OCI-LY7 (cell line): ENCODE measurements around the gene ITGA7. TPM values are rescaled to one million over a fixed set of nuclear protein-coding genes. Genes with fewer than 3 reads are reported as not detected.

Source experiments
- BruUV-seq: library from RNA; stranded (reverse); fragments of 400-500 nt; replicated peaks from 2 replicates; lab custom pipeline; 2021; lab: Mats Ljungman, UMichigan
- CTCF ChIA-PET: fragments of 300-600 bp; sonication (Branson Sonifier 250); formaldehyde crosslinking; loops from one replicate; lab custom pipeline; 2022; ENCODE audit warnings: antibody characterized with exemption; ENCODE audit not compliant: unreplicated experiment; lab: Charles Lee
- POLR2A ChIA-PET: fragments of 300-600 bp; sonication (Branson Sonifier 250); formaldehyde crosslinking; loops from one replicate; lab custom pipeline; 2022; ENCODE audit warnings: antibody characterized with exemption; lab: Charles Lee
- DNase-seq: peaks from one replicate; pipeline ENCODE4 v3.0.0-alpha.2; 2015; ENCODE audit warnings: low spot score
- H2AFZ ChIP-seq: fragments of 200-600 bp; sonication (generic), shearing (Covaris generic); 2 replicates; pipeline ENCODE4 v1.6.1; 2014; ENCODE audit warnings: mild to moderate bottlenecking, antibody characterized with exemption, low read length, moderate library complexity
- H3K27ac ChIP-seq: fragments of 200-600 bp; sonication (generic); 2 replicates; pipeline ENCODE4 v1.5.1; 2014; ENCODE audit warnings: mixed run types, low read depth, mild to moderate bottlenecking, moderate library complexity, low read length, inconsistent platforms; ENCODE audit not compliant: poor library complexity, severe bottlenecking
- H3K36me3 ChIP-seq: fragments of 200-600 bp; sonication (generic); 2 replicates; pipeline ENCODE4 v1.6.1; 2014; ENCODE audit warnings: mild to moderate bottlenecking, antibody characterized with exemption, low read length, moderate library complexity, mixed read lengths; ENCODE audit not compliant: insufficient read depth
- H3K4me1 ChIP-seq: fragments of 200-600 bp; sonication (generic); 2 replicates; pipeline ENCODE4 v1.5.1; 2014; ENCODE audit warnings: mild to moderate bottlenecking, low read length; ENCODE audit not compliant: insufficient read depth, poor library complexity, severe bottlenecking
- H3K4me2 ChIP-seq: fragments of 200-600 bp; sonication (generic); 2 replicates; pipeline ENCODE4 v1.6.1; 2014; ENCODE audit warnings: mild to moderate bottlenecking, low read length
- H3K4me3 ChIP-seq: fragments of 200-600 bp; sonication (generic); 2 replicates; pipeline ENCODE4 v1.5.1; 2014; ENCODE audit warnings: mild to moderate bottlenecking, low read depth, low read length; ENCODE audit not compliant: poor library complexity, severe bottlenecking
- H3K79me2 ChIP-seq: fragments of 200-600 bp; sonication (generic); 2 replicates; pipeline ENCODE4 v1.6.1; 2016; ENCODE audit warnings: low read depth, mild to moderate bottlenecking, low read length, moderate library complexity, mixed read lengths; ENCODE audit not compliant: insufficient read depth
- H3K9me2 ChIP-seq: fragments of 200-600 bp; sonication (generic); 2 replicates; pipeline ENCODE4 v1.6.1; 2016; ENCODE audit warnings: mild to moderate bottlenecking, low read length, mixed read lengths; ENCODE audit not compliant: insufficient read depth
- H3K9me3 ChIP-seq: fragments of 200-600 bp; sonication (generic); 2 replicates; pipeline ENCODE4 v1.6.1; 2014; ENCODE audit warnings: mild to moderate bottlenecking, mixed run types, low read length, mixed read lengths
- H4K20me1 ChIP-seq: fragments of 200-600 bp; sonication (generic); 2 replicates; pipeline ENCODE4 v1.6.1; 2014; ENCODE audit warnings: mild to moderate bottlenecking, antibody characterized with exemption, low read length, moderate library complexity, mixed read lengths; ENCODE audit not compliant: insufficient read depth
- EZH2phosphoT487 ChIP-seq: fragments of 200-600 bp; sonication (generic); IDR thresholded peaks from 2 replicates; pipeline ENCODE4 v1.6.1; 2018; ENCODE audit warnings: low read depth, borderline replicate concordance, mild to moderate bottlenecking, mixed run types, antibody characterized with exemption, low read length, moderate library complexity, mixed read lengths
- intact Hi-C: fragments of 100-400 bp; cut with micrococcal nuclease; formaldehyde crosslinking; loops from one replicate; pipeline ENCODE4 v1.10.0; 2022; ENCODE audit not compliant: unreplicated experiment
- total RNA-seq, 2 experiments: library from RNA; depleted of rRNA in 1 of 2; stranded (reverse); fragments of >200 nt in 1 of 2; shearing (Covaris generic) in 1 of 2; gene quantifications; 2 replicates each; pipeline ENCODE4 v1.2.3, GENCODE V29; 2014 to 2022
- TF ChIP-seq, protein P1 (sequence below): fragments of 200-600 bp; sonication (generic); conservative IDR thresholded peaks from 2 replicates; pipeline ENCODE4 v1.5.1; 2014; ENCODE audit warnings: mild to moderate bottlenecking, antibody characterized with exemption, low read length, moderate library complexity, mixed read lengths

Gene ITGA7
- total RNA-seq, 2 experiments from 2014 or later, result 1.5 to 4.0 TPM

DNA sequence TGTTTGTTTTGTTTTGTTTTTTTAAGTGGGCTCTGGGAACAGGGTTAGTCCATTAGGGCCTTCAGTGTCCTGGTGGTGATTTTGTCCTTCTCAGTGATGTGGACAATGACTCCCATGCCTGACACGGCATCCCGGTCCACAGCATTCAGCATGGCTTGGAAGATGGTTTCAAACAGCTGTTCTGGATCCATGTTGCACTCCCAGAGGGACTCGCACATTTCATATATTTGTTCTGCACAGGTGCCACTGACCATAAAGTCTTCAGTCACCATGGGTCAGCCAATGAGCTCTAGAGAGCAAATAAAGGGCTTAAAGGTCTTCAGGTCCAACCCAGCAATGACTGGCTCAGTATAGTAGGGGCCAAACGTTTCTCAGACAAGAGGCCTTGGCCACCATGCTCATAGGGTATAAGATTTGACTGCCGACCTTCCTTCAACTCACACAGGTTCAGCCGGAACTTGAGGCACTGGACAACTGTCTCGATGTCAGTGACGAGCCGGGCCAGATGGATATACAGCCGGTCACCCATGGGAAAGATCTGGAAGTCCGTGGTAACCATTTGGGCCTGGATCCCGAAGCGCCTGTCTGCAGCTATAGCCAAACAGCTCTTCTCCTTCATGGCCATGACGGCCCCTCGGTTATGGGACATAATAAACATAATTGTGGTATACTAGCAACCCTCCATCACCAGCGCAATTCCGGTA, 53.0 kb downstream of the ITGA7 start:
- H4K20me1 ChIP-seq, result no peaks in the 10 kb centered on the region
- H3K9me2 ChIP-seq, result no peaks in the 10 kb centered on the region
- DNase-seq, result no peak
- H3K9me3 ChIP-seq, result 0 out of 2 replicates have a peak, but pooled peaks cover 8% of the 10 kb centered on the region
- ChIA-PET POLR2A (interaction anchor here (0.6 kb wide), 1 partner anchor 1095 kb away, joined by 3 read pairs; no protein-coding TSS in a partner anchor), CTCF (interaction anchor here (1.5 kb wide), 1 partner anchor 19 kb away, joined by 3 read pairs; no protein-coding TSS in a partner anchor)
- H3K4me2 ChIP-seq, result no peak overlapping the region
- H3K4me3 ChIP-seq, result no peak overlapping the region
- TF ChIP-seq, protein P1, sequence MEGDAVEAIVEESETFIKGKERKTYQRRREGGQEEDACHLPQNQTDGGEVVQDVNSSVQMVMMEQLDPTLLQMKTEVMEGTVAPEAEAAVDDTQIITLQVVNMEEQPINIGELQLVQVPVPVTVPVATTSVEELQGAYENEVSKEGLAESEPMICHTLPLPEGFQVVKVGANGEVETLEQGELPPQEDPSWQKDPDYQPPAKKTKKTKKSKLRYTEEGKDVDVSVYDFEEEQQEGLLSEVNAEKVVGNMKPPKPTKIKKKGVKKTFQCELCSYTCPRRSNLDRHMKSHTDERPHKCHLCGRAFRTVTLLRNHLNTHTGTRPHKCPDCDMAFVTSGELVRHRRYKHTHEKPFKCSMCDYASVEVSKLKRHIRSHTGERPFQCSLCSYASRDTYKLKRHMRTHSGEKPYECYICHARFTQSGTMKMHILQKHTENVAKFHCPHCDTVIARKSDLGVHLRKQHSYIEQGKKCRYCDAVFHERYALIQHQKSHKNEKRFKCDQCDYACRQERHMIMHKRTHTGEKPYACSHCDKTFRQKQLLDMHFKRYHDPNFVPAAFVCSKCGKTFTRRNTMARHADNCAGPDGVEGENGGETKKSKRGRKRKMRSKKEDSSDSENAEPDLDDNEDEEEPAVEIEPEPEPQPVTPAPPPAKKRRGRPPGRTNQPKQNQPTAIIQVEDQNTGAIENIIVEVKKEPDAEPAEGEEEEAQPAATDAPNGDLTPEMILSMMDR, result no peak
- TF ChIP-seq EZH2phosphoT487, result no peak
- H3K27ac ChIP-seq, result no peak overlapping the region
- H2AFZ ChIP-seq, result no peak overlapping the region
- BruUV-seq, result no TSS peak
- intact Hi-C loops, result no loop called here
- no peaks in the 10 kb centered on the region for H3K36me3 ChIP-seq
- no peaks in the 10 kb centered on the region for H3K79me2 ChIP-seq
- H3K4me1 ChIP-seq, result no peaks in the 10 kb centered on the region

DNA sequence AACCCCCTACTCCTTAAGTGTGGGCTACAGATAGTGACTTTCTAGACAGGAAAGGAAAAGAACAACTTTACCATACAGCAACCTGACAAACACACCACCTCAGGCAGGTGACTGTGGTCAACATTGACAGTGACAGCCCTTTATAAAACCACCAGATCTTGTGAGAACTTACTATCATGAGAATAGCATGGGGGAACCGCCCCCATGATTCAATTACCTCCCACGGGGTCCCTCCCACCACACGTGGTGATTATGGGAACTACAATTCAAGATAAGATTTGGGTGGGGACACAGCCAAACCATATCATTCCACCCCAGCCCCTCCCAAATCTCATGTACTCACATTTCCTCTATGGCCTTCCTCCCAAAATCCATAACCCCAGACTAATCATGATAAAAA, 54.7 kb downstream of the ITGA7 start:
- Histone ChIP-seq H3K79me2 (no peaks in the 10 kb centered on the region), H3K27ac (no peak overlapping the region), H3K36me3 (no peaks in the 10 kb centered on the region), H2AFZ (no peak overlapping the region), H4K20me1 (no peaks in the 10 kb centered on the region), H3K4me3 (no peak overlapping the region), H3K9me2 (no peaks in the 10 kb centered on the region), H3K4me2 (no peak overlapping the region), H3K4me1 (no peaks in the 10 kb centered on the region), H3K9me3 (0 out of 2 replicates have a peak, but pooled peaks cover 8% of the 10 kb centered on the region)
- ChIA-PET CTCF (no interaction called here), POLR2A (interaction anchor here (1.2 kb wide), 1 partner anchor 46 kb away, joined by 3 read pairs; no protein-coding TSS in a partner anchor)
- no peak for DNase-seq
- TF ChIP-seq EZH2phosphoT487, result no peak
- TF ChIP-seq, protein P1, result no peak
- intact Hi-C loops, result no loop called here
- no TSS peak for BruUV-seq

DNA sequence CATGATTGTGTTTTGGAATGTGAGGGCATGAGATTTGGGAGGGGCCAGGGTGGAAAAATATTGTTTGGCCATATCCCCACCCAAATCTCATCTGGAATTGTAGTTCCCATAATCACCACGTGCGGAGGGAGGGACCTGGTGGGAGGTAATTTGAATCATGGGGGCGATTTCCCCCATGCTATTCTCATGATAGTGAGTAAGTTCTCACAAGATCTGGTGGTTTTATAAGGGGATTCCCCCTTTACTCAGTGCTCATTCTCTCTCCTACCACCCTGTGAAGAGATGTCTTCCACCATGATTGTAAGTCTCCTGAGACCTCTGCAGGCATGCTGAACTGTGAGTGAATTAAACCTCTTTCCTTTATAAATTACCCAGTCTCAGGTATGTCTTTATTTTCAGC, 55.4 kb downstream of the ITGA7 start:
- Histone ChIP-seq H3K4me3 (no peak overlapping the region), H3K36me3 (no peaks in the 10 kb centered on the region), H3K4me1 (no peaks in the 10 kb centered on the region), H3K79me2 (no peaks in the 10 kb centered on the region), H4K20me1 (no peaks in the 10 kb centered on the region), H3K9me3 (0 out of 2 replicates have a peak, but pooled peaks cover 8% of the 10 kb centered on the region), H3K9me2 (no peaks in the 10 kb centered on the region), H3K4me2 (no peak overlapping the region), H2AFZ (no peak overlapping the region), H3K27ac (no peak overlapping the region)
- intact Hi-C loops, result no loop called here
- no peak for DNase-seq
- TF ChIP-seq EZH2phosphoT487, result no peak
- TF ChIP-seq, protein P1, result no peak
- ChIA-PET CTCF (no interaction called here), POLR2A (no interaction called here)
- BruUV-seq, result no TSS peak
